GM19324 (cell line): ENCODE results near the gene FOXJ3.

Experiments used
- ATAC-seq: cut with Tn5 transposase; IDR thresholded peaks from one replicate; pipeline ENCODE4 v1.9.1; 2021; ENCODE audit warnings: mild to moderate bottlenecking, moderate library complexity; ENCODE audit not compliant: unreplicated experiment, low FRiP score

FOXJ3 gene

GRCh38 chr1:42152907-42153600 lies 182.0 kb downstream of the FOXJ3 start, which contains the start of gene GUCA2B:
Gene GUCA2B, plus strand, starts transcription at chr1:42153410. Its CDS starts 41 bp downstream, at chr1:42153451.
- ATAC-seq, result no peak

- ATAC-seq, result no peak
These were observed 182.9 kb downstream of the FOXJ3 start for GRCh38 chr1:42152119-42152518.

- ATAC-seq, result no peak
These were observed 184.4 kb downstream of the FOXJ3 start for GRCh38 chr1:42150651-42151050.

GRCh38 chr1:42148166-42148565 lies 186.9 kb downstream of the FOXJ3 start:
- ATAC-seq, result no peak

GRCh38 chr1:42146626-42147320 lies 188.3 kb downstream of the FOXJ3 start:
- ATAC-seq, result no peak

- ATAC-seq, result no peak
These were observed 189.0 kb downstream of the FOXJ3 start for GRCh38 chr1:42145764-42146625.

- ATAC-seq, result no peak
These were observed 189.7 kb downstream of the FOXJ3 start for GRCh38 chr1:42145389-42145716.

- no peak for ATAC-seq
These were observed 190.2 kb downstream of the FOXJ3 start for GRCh38 chr1:42144711-42145388.

- ATAC-seq, result no peak
These were observed 190.9 kb downstream of the FOXJ3 start for GRCh38 chr1:42143896-42144710.

GRCh38 chr1:42142894-42143675 lies 191.9 kb downstream of the FOXJ3 start:
- no peak for ATAC-seq

- no peak for ATAC-seq
These were observed 193.1 kb downstream of the FOXJ3 start for GRCh38 chr1:42141978-42142377.

GRCh38 chr1:42140191-42140590 lies 194.8 kb downstream of the FOXJ3 start:
- no peak for ATAC-seq

- no peak for ATAC-seq
These were observed 195.6 kb downstream of the FOXJ3 start for GRCh38 chr1:42139444-42139843.

- ATAC-seq, result no peak
These were observed 196.4 kb downstream of the FOXJ3 start for GRCh38 chr1:42138586-42138985.

- no peak for ATAC-seq
These were observed 197.3 kb downstream of the FOXJ3 start for GRCh38 chr1:42137766-42138165.

GRCh38 chr1:42136466-42136865 lies 198.6 kb downstream of the FOXJ3 start:
- no peak for ATAC-seq

- ATAC-seq, result no peak
These were observed 199.6 kb downstream of the FOXJ3 start for GRCh38 chr1:42135426-42135825.

GRCh38 chr1:42133809-42134526 lies 201.1 kb downstream of the FOXJ3 start:
- ATAC-seq, result no peak
